Astrocyte (in vitro differentiated cells and primary cell): Measurements from ENCODE around the gene FBXO44. TPM values are rescaled to one million over a fixed set of nuclear protein-coding genes. Genes with fewer than 3 reads are reported as not detected.

Experiments used
- DNase-seq: peaks from one replicate; pipeline ENCODE4 v3.0.0-alpha.2; 2010; ENCODE audit warnings: low read depth
- FAIRE-seq: peaks from 2 replicates; lab custom pipeline; 2011; peaks lifted over from hg19 to GRCh38; lab: Jason Lieb, UNC
- H2AFZ ChIP-seq: 2 replicates; pipeline ENCODE4 v1.6.0; 2012; ENCODE audit warnings: low read depth, low read length, inconsistent platforms
- H3K27ac ChIP-seq: 2 replicates; pipeline ENCODE4 v1.5.1; 2011; ENCODE audit warnings: low read depth, low read length, inconsistent platforms
- H3K27me3 ChIP-seq: 2 replicates; pipeline ENCODE4 v1.6.0; 2011; ENCODE audit warnings: low read length, inconsistent platforms; ENCODE audit not compliant: insufficient read depth
- H3K36me3 ChIP-seq: 2 replicates; pipeline ENCODE4 v1.5.1; 2011; ENCODE audit warnings: low read length, inconsistent platforms; ENCODE audit not compliant: insufficient read depth
- H3K4me1 ChIP-seq: 2 replicates; pipeline ENCODE4 v1.5.1; 2011; ENCODE audit warnings: low read length, inconsistent platforms; ENCODE audit not compliant: insufficient read depth
- H3K4me2 ChIP-seq: 2 replicates; pipeline ENCODE4 v1.6.0; 2012; ENCODE audit warnings: low read length, inconsistent platforms
- H3K4me3 ChIP-seq: 2 replicates; pipeline ENCODE4 v1.5.1; 2011; ENCODE audit warnings: low read depth, mild to moderate bottlenecking, low read length, inconsistent platforms; ENCODE audit not compliant: insufficient read depth
- H3K79me2 ChIP-seq: 2 replicates; pipeline ENCODE4 v1.6.0; 2012; ENCODE audit warnings: mild to moderate bottlenecking, low read length, inconsistent platforms; ENCODE audit not compliant: insufficient read depth
- H3K9ac ChIP-seq: 2 replicates; pipeline ENCODE4 v1.6.0; 2012; ENCODE audit warnings: mild to moderate bottlenecking, low read length, inconsistent platforms
- H3K9me3 ChIP-seq: 2 replicates; pipeline ENCODE4 v1.5.1; 2012; ENCODE audit warnings: low read depth, mild to moderate bottlenecking, low read length, inconsistent platforms; ENCODE audit not compliant: insufficient read depth
- H4K20me1 ChIP-seq: 2 replicates; pipeline ENCODE4 v1.6.0; 2012; ENCODE audit warnings: low read length, inconsistent platforms; ENCODE audit not compliant: insufficient read depth
- H3K27ac Mint-ChIP-seq: one replicate; pipeline ENCODE4 v1.8.0; 2021; ENCODE audit warnings: mild to moderate bottlenecking, mixed read lengths; ENCODE audit not compliant: unreplicated experiment
- H3K27me3 Mint-ChIP-seq: one replicate; pipeline ENCODE4 v1.8.0; 2021; ENCODE audit warnings: low read depth, mixed read lengths; ENCODE audit not compliant: unreplicated experiment
- H3K36me3 Mint-ChIP-seq: one replicate; pipeline ENCODE4 v1.8.0; 2021; ENCODE audit warnings: low read depth, mixed read lengths; ENCODE audit not compliant: unreplicated experiment
- H3K4me1 Mint-ChIP-seq: one replicate; pipeline ENCODE4 v1.8.0; 2021; ENCODE audit warnings: low read depth, mixed read lengths; ENCODE audit not compliant: unreplicated experiment
- H3K4me3 Mint-ChIP-seq: one replicate; pipeline ENCODE4 v1.8.0; 2021; ENCODE audit warnings: mild to moderate bottlenecking, moderate library complexity, mixed read lengths; ENCODE audit not compliant: unreplicated experiment
- H3K9me3 Mint-ChIP-seq: one replicate; pipeline ENCODE4 v1.8.0; 2021; ENCODE audit warnings: mild to moderate bottlenecking, mixed read lengths; ENCODE audit not compliant: unreplicated experiment
- CTCF ChIP-seq: IDR thresholded peaks from 2 replicates; pipeline ENCODE4 v1.5.1; 2011; ENCODE audit warnings: low read depth, mild to moderate bottlenecking, inconsistent platforms, low read length, moderate library complexity; ENCODE audit not compliant: insufficient read depth
- EZH2 ChIP-seq: IDR thresholded peaks from 2 replicates; pipeline ENCODE4 v1.6.1; 2012; ENCODE audit warnings: mild to moderate bottlenecking, low read length, inconsistent platforms; ENCODE audit not compliant: insufficient read depth
- total RNA-seq: library from RNA; stranded (reverse); gene quantifications from 2 replicates; pipeline ENCODE4 v1.2.1, GENCODE V29; 2021

The FBXO44 gene
- total RNA-seq, 1 donor from 2014 or later = 31.6 TPM

DNA sequence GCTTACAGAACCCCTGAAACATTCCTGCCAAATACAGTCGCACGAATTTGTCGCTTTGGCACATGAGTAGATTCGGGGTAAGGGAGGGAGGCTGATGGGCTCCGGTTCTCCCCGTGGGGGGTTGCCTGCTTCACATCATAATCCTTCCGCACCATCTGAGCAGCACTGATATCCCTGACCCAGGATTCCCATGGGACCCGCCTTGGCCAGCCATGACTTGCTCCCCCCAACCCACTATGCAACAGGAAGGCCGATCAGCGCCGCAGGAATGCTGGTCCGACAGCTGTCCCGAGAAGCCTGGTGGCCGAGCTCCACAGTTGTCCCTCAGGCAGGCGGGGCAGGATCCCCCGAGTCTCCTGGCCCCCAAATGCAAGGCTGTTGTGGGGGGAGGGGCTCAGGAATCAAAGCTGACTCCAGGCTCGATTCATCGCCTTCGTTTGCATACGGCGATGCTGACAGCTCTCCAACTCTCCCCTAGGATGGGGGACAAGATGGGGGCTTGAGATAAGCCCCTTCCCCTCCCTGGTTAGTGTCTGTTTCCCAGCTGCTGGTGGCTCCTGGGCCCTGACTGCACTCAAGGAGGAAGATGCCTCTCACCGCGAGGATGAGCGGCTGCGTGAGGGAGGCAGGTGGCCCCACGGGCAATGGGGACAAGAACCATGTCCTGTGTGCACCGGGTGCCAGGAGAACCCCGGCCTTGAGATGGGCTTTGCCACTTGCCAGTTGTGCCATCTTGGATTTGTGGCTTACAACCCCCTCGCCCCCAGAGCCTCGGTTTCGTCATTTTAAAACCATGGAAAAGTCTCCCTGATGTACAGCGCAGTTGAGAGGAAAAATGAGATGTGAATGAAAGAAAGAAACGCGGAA is 46.2 kb downstream of the FBXO44 start:
- Histone ChIP-seq H3K9ac (peak overlapping the region; percentile 32), H3K9me3 (no peaks in the 10 kb centered on the region), H3K79me2 (no peaks in the 10 kb centered on the region), H4K20me1 (peaks cover 31% of the 10 kb centered on the region), H3K27ac (no peak overlapping the region), H3K4me2 (peak overlapping the region; percentile 75), H3K36me3 (no peaks in the 10 kb centered on the region), H3K4me1 (peaks cover 10% of the 10 kb centered on the region), H2AFZ (peak overlapping the region; percentile 43), H3K27me3 (peaks cover 31% of the 10 kb centered on the region), H3K4me3 (peak overlapping the region; percentile 22)
- Mint-ChIP-seq H3K9me3 (no peaks in the 10 kb centered on the region), H3K27me3 (peaks cover 54% of the 10 kb centered on the region), H3K27ac (no peak overlapping the region), H3K4me3 (no peak overlapping the region), H3K36me3 (no peaks in the 10 kb centered on the region), H3K4me1 (no peaks in the 10 kb centered on the region)
- TF ChIP-seq EZH2 = no peak
- TF ChIP-seq CTCF = no peak
- FAIRE-seq (no peak), DNase-seq (no peak)

GRCh38 chr1:11701551-11701961 is 46.9 kb downstream of the FBXO44 start:
- peaks cover 31% of the 10 kb centered on the region for H3K27me3 ChIP-seq
- H3K9ac ChIP-seq = peak overlapping the region; percentile 32
- H3K4me1 Mint-ChIP-seq = no peaks in the 10 kb centered on the region
- DNase-seq = no peak
- H3K27me3 Mint-ChIP-seq = peaks cover 50% of the 10 kb centered on the region
- H3K4me1 ChIP-seq = peaks cover 10% of the 10 kb centered on the region
- H2AFZ ChIP-seq = peak overlapping the region; percentile 43
- H3K9me3 Mint-ChIP-seq = no peaks in the 10 kb centered on the region
- H3K27ac ChIP-seq = no peak overlapping the region
- peak overlapping the region; percentile 22 for H3K4me3 ChIP-seq
- H3K27ac Mint-ChIP-seq = no peak overlapping the region
- no peaks in the 10 kb centered on the region for H3K79me2 ChIP-seq
- H3K9me3 ChIP-seq = no peaks in the 10 kb centered on the region
- no peaks in the 10 kb centered on the region for H3K36me3 Mint-ChIP-seq
- peak overlapping the region; percentile 75 for H3K4me2 ChIP-seq
- peaks cover 31% of the 10 kb centered on the region for H4K20me1 ChIP-seq
- no peak for TF ChIP-seq CTCF
- TF ChIP-seq EZH2 = no peak
- H3K4me3 Mint-ChIP-seq = no peak overlapping the region
- no peaks in the 10 kb centered on the region for H3K36me3 ChIP-seq
- FAIRE-seq = no peak
